B cell (primary cell): Measurements from ENCODE around the gene NRN1L. TPM values are rescaled to one million over a fixed set of nuclear protein-coding genes. Genes with fewer than 3 reads are reported as not detected.
A peak's percentile ranks its signal among the peaks of the same experiment; 100 is the strongest.

ENCODE experiments used
- ATAC-seq: fragments of 200-7000 bp; cut with Tn5 transposase; one replicate; pipeline ENCODE4 v1.10.0; 2021; ENCODE audit warnings: low read depth, mild to moderate bottlenecking, moderate number of reproducible peaks, moderate library complexity
- CTCF ChIA-PET: fragments of 350-600 bp; sonication (Branson Sonifier 250); formaldehyde crosslinking; loops from one replicate; lab custom pipeline; 2021; ENCODE audit warnings: antibody characterized with exemption, inconsistent platforms; lab: Charles Lee
- POLR2A ChIA-PET: fragments of 350-600 bp; sonication (Branson Sonifier 250); formaldehyde crosslinking; loops from one replicate; lab custom pipeline; 2021; ENCODE audit warnings: antibody characterized with exemption; lab: Charles Lee
- DNase-seq: peaks from one replicate; pipeline ENCODE4 v3.0.0; 2013
- H2AFZ ChIP-seq: 2 replicates; pipeline ENCODE4 v1.6.1; 2012; ENCODE audit warnings: mild to moderate bottlenecking, low read depth, low read length; ENCODE audit not compliant: insufficient read depth, poor library complexity, severe bottlenecking
- H3K27ac ChIP-seq, 2 donors: 1 replicate in 1 of 2; 2 replicates in 1 of 2; pipeline ENCODE4 v1.5.1; 2012 to 2013; ENCODE audit warnings: low read length in 2 of 2, mild to moderate bottlenecking in 2 of 2, moderate library complexity in 1 of 2
- H3K27me3 ChIP-seq, 4 experiments: fragments of 200-600 bp in 1 of 4; sonication (generic) in 1 of 4; replicated peaks in 1 of 4; 1 replicate in 2 of 4; 2 replicates in 2 of 4; pipeline versions ENCODE4 v1.6.1 to v1.7.0; 2013 to 2016; ENCODE audit warnings: low read length in 3 of 4, mild to moderate bottlenecking in 2 of 4, mixed read lengths in 1 of 4, moderate library complexity in 1 of 4; ENCODE audit not compliant: insufficient read depth in 4 of 4, control insufficient read depth in 3 of 4; ENCODE audit errors: control extremely low read depth in 1 of 4
- H3K36me3 ChIP-seq, 2 experiments: replicated peaks in 1 of 2; 1 replicate in 1 of 2; 2 replicates in 1 of 2; pipeline versions ENCODE4 v1.6.1 to v1.7.1; 2013; ENCODE audit warnings: low read length in 1 of 2; ENCODE audit not compliant: insufficient read depth in 2 of 2, control insufficient read depth in 1 of 2; ENCODE audit errors: control extremely low read depth in 1 of 2, extremely low read depth in 1 of 2
- H3K4me1 ChIP-seq, 2 donors: fragments of 200-600 bp in 1 of 2; sonication (generic) in 1 of 2; 1 replicate in 1 of 2; 2 replicates in 1 of 2; pipeline versions ENCODE4 v1.5.1 to v1.6.1; 2013 to 2017; ENCODE audit warnings: low read length in 2 of 2; ENCODE audit not compliant: control insufficient read depth in 2 of 2, insufficient read depth in 2 of 2
- H3K4me2 ChIP-seq: replicated peaks from 2 replicates; pipeline ENCODE3; 2012; ENCODE audit warnings: mild to moderate bottlenecking, low read depth, low read length; ENCODE audit not compliant: poor library complexity, severe bottlenecking
- H3K4me3 ChIP-seq, 5 experiments: fragments of 200-600 bp in 1 of 5; sonication (generic) in 1 of 5; 1 replicate in 3 of 5; 2 replicates in 2 of 5; pipeline versions ENCODE4 v1.5.1 to v1.7.0; 2011 to 2016; ENCODE audit warnings: low read length in 4 of 5, mild to moderate bottlenecking in 4 of 5, low read depth in 2 of 5, control low read depth in 1 of 5, moderate library complexity in 1 of 5; ENCODE audit not compliant: insufficient read depth in 1 of 5; ENCODE audit errors: control extremely low read depth in 1 of 5, extremely low read depth in 1 of 5
- H3K79me2 ChIP-seq: fragments of 200-600 bp; sonication (generic); one replicate; pipeline ENCODE4 v1.6.0; 2016; ENCODE audit warnings: low read length; ENCODE audit not compliant: control insufficient read depth, insufficient read depth
- H3K9ac ChIP-seq: fragments of 200-600 bp; sonication (generic); 2 replicates; pipeline ENCODE4 v1.6.1; 2017; ENCODE audit warnings: mild to moderate bottlenecking, low read length, moderate library complexity
- H3K9me3 ChIP-seq, 3 donors: one replicate each; pipeline versions ENCODE4 v1.6.1 to v1.7.1; 2013; ENCODE audit warnings: low read length in 2 of 3; ENCODE audit not compliant: control insufficient read depth in 2 of 3, insufficient read depth in 1 of 3; ENCODE audit errors: control extremely low read depth in 1 of 3
- H4K20me1 ChIP-seq: 2 replicates; pipeline ENCODE4 v1.6.0; 2012; ENCODE audit warnings: mild to moderate bottlenecking, low read length; ENCODE audit not compliant: insufficient read depth, control insufficient read depth, poor library complexity, severe bottlenecking
- H3K27ac Mint-ChIP-seq: one replicate; pipeline ENCODE4 v1.8.0; 2021; ENCODE audit warnings: mixed read lengths
- H3K27me3 Mint-ChIP-seq: one replicate; pipeline ENCODE4 v1.8.0; 2021; ENCODE audit warnings: mixed read lengths
- H3K4me1 Mint-ChIP-seq: one replicate; pipeline ENCODE4 v1.8.0; 2021; ENCODE audit warnings: mixed read lengths
- H3K4me3 Mint-ChIP-seq: one replicate; pipeline ENCODE4 v1.8.0; 2021; ENCODE audit warnings: mixed read lengths
- H3K9me3 Mint-ChIP-seq: one replicate; pipeline ENCODE4 v1.8.0; 2022; ENCODE audit warnings: mixed read lengths; ENCODE audit not compliant: insufficient read depth
- EZH2 ChIP-seq: IDR thresholded peaks from 2 replicates; pipeline ENCODE4 v1.6.1; 2012; ENCODE audit warnings: borderline replicate concordance, low read depth, mild to moderate bottlenecking, moderate library complexity, low read length; ENCODE audit not compliant: insufficient read depth, poor library complexity, severe bottlenecking
- WGBS: methylation state at CpG from one replicate; pipeline ENCODE4 v1.1.5; 2013; ENCODE audit warnings: missing lambda C conversion rate; ENCODE audit not compliant: insufficient coverage; 5-methylcytosine and 5-hydroxymethylcytosine counted together
- intact Hi-C: fragments of 100-400 bp; cut with micrococcal nuclease; formaldehyde crosslinking; loops from one replicate; pipeline ENCODE4 v1.10.0; 2022
- polyA plus RNA-seq: library from polyadenylated mRNA; depleted of rRNA; stranded (reverse); fragments of >200 nt; gene quantifications from 2 replicates; pipeline ENCODE4 v1.2.3, GENCODE V29; 2012
- total RNA-seq, 2 donors: library from RNA; stranded (reverse); fragments of 120-200 nt in 1 of 2; gene quantifications; 1 replicate in 1 of 2; 2 replicates in 1 of 2; pipeline versions ENCODE4 v1.2.3 to v1.2.4, GENCODE V29; 2013 to 2022
- TF ChIP-seq, protein P1 (sequence below): fragments of 200-600 bp; IDR thresholded peaks from one replicate; pipeline ENCODE4 v1.8.0; 2022; ENCODE audit warnings: antibody characterized with exemption, mild to moderate bottlenecking

NRN1L gene
- total and polyA plus RNA-seq, 2 donors (not counting 1 experiment from before 2014, with no cell fraction given), result 2.1 to 4.1 TPM

DNA sequence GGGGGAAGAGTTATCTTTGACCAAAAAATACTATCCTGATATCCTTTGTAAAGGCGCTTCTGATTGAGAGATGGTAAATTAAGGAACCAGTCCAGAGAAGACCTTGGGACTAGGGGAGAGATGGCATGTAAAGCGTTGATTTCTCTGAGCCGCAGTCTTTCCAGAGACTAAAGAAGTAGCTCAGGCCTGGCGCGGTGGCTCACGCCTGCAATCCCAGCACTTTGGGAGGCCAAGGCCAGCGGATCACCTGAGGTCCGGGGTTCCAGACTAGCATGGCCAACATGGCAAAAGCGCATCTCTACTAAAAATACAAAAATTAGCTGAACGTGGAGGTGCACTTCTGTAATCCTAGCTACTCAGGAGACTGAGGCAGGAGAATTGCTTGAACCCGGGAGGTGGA, 36.6 kb upstream of the NRN1L start:
- intact Hi-C loops, result loop anchor here (10.0 kb wide), 1 partner anchor 1093 kb away; the partner anchor contains the start of gene DYNC1LI2
- POLR2A ChIA-PET, result interaction anchor here (0.6 to 0.7 kb wide), 2 partner anchors 8 to 428 kb away, joined by 3 to 4 read pairs; no protein-coding TSS in a partner anchor
- peaks cover 41% of the 10 kb centered on the region for H3K4me1 Mint-ChIP-seq

GRCh38 chr16:67853670-67854069, 31.0 kb upstream of the NRN1L start:
- no peaks in the 10 kb centered on the region for H3K9me3 Mint-ChIP-seq
- no peak overlapping the region for H3K4me3 ChIP-seq
- intact Hi-C loops, result no loop called here
- no peak overlapping the region for H2AFZ ChIP-seq
- no peak overlapping the region for H3K4me2 ChIP-seq
- ATAC-seq (no peak), DNase-seq (no peak)
- peaks cover 27% of the 10 kb centered on the region for H3K4me1 Mint-ChIP-seq
- H4K20me1 ChIP-seq, result peaks cover 66% of the 10 kb centered on the region
- no peaks in the 10 kb centered on the region for H3K27me3 Mint-ChIP-seq
- no peak overlapping the region for H3K9ac ChIP-seq
- CTCF ChIA-PET, result interaction anchor here (1.0 kb wide), 1 partner anchor 30 kb away, joined by 4 read pairs; no protein-coding TSS in a partner anchor
- no peaks in the 10 kb centered on the region for H3K9me3 ChIP-seq
- H3K4me3 Mint-ChIP-seq, result no peak overlapping the region
- TF ChIP-seq, protein P1, sequence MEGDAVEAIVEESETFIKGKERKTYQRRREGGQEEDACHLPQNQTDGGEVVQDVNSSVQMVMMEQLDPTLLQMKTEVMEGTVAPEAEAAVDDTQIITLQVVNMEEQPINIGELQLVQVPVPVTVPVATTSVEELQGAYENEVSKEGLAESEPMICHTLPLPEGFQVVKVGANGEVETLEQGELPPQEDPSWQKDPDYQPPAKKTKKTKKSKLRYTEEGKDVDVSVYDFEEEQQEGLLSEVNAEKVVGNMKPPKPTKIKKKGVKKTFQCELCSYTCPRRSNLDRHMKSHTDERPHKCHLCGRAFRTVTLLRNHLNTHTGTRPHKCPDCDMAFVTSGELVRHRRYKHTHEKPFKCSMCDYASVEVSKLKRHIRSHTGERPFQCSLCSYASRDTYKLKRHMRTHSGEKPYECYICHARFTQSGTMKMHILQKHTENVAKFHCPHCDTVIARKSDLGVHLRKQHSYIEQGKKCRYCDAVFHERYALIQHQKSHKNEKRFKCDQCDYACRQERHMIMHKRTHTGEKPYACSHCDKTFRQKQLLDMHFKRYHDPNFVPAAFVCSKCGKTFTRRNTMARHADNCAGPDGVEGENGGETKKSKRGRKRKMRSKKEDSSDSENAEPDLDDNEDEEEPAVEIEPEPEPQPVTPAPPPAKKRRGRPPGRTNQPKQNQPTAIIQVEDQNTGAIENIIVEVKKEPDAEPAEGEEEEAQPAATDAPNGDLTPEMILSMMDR, result no peak
- no peak for TF ChIP-seq EZH2
- H3K4me1 ChIP-seq, result no peaks in the 10 kb centered on the region
- WGBS, result 100% methylated on average over 3 of the region's 3 CpGs
- H3K79me2 ChIP-seq, result peaks cover 97% of the 10 kb centered on the region
- no peaks in the 10 kb centered on the region for H3K27me3 ChIP-seq
- no peak overlapping the region for H3K27ac Mint-ChIP-seq
- H3K27ac ChIP-seq, result no peak overlapping the region
- peaks cover 0 to 4% of the 10 kb centered on the region in 2 experiments for H3K36me3 ChIP-seq
- POLR2A ChIA-PET, result no interaction called here

More for the DNA sequence above, 36.6 kb upstream of the NRN1L start:
- Histone ChIP-seq H3K4me2 (peak overlapping the region; percentile 97), H3K4me3 (peak overlapping the region in 2 of 5 experiments; percentile 85 to 86), H3K27me3 (no peaks in the 10 kb centered on the region), H3K27ac (no peak overlapping the region), H3K4me1 (peaks cover 35 to 44% of the 10 kb centered on the region in 2 donors), H3K36me3 (no peaks in the 10 kb centered on the region), H2AFZ (no peak overlapping the region), H3K9me3 (no peaks in the 10 kb centered on the region), H3K79me2 (peaks cover 82% of the 10 kb centered on the region), H3K9ac (peak overlapping the region; percentile 85), H4K20me1 (peaks cover 44% of the 10 kb centered on the region)
- DNase-seq (no peak), ATAC-seq (no peak)
- Mint-ChIP-seq H3K27ac (no peak overlapping the region), H3K9me3 (no peaks in the 10 kb centered on the region), H3K27me3 (no peaks in the 10 kb centered on the region), H3K4me3 (peak overlapping the region; percentile 92)
- CTCF ChIA-PET, result interaction anchor here (0.9 to 1.8 kb wide), 3 partner anchors 32 to 382 kb away, joined by 3 to 7 read pairs (median 4); no protein-coding TSS in a partner anchor
- no peak for TF ChIP-seq EZH2
- TF ChIP-seq, protein P1, result no peak
- WGBS, result 98% methylated on average over 9 of the region's 11 CpGs
